B cell (primary cell): Measurements from ENCODE around the gene BRINP3. TPM values are rescaled to one million over a fixed set of nuclear protein-coding genes. Genes with fewer than 3 reads are reported as not detected.

Source experiments
- ATAC-seq: fragments of 200-7000 bp; cut with Tn5 transposase; one replicate; pipeline ENCODE4 v1.10.0; 2021; ENCODE audit warnings: low read depth, mild to moderate bottlenecking, moderate number of reproducible peaks, moderate library complexity
- CTCF ChIA-PET: fragments of 350-600 bp; sonication (Branson Sonifier 250); formaldehyde crosslinking; loops from one replicate; lab custom pipeline; 2021; ENCODE audit warnings: antibody characterized with exemption, inconsistent platforms; lab: Charles Lee
- POLR2A ChIA-PET: fragments of 350-600 bp; sonication (Branson Sonifier 250); formaldehyde crosslinking; loops from one replicate; lab custom pipeline; 2021; ENCODE audit warnings: antibody characterized with exemption; lab: Charles Lee
- DNase-seq: peaks from one replicate; pipeline ENCODE4 v3.0.0; 2013
- H2AFZ ChIP-seq: 2 replicates; pipeline ENCODE4 v1.6.1; 2012; ENCODE audit warnings: mild to moderate bottlenecking, low read depth, low read length; ENCODE audit not compliant: insufficient read depth, poor library complexity, severe bottlenecking
- H3K27ac ChIP-seq, 2 donors: 1 replicate in 1 of 2; 2 replicates in 1 of 2; pipeline ENCODE4 v1.5.1; 2012 to 2013; ENCODE audit warnings: low read length in 2 of 2, mild to moderate bottlenecking in 2 of 2, moderate library complexity in 1 of 2
- H3K27me3 ChIP-seq, 4 experiments: fragments of 200-600 bp in 1 of 4; sonication (generic) in 1 of 4; replicated peaks in 1 of 4; 1 replicate in 2 of 4; 2 replicates in 2 of 4; pipeline versions ENCODE4 v1.6.1 to v1.7.0; 2013 to 2016; ENCODE audit warnings: low read length in 3 of 4, mild to moderate bottlenecking in 2 of 4, mixed read lengths in 1 of 4, moderate library complexity in 1 of 4; ENCODE audit not compliant: insufficient read depth in 4 of 4, control insufficient read depth in 3 of 4; ENCODE audit errors: control extremely low read depth in 1 of 4
- H3K36me3 ChIP-seq, 2 experiments: replicated peaks in 1 of 2; 1 replicate in 1 of 2; 2 replicates in 1 of 2; pipeline versions ENCODE4 v1.6.1 to v1.7.1; 2013; ENCODE audit warnings: low read length in 1 of 2; ENCODE audit not compliant: insufficient read depth in 2 of 2, control insufficient read depth in 1 of 2; ENCODE audit errors: control extremely low read depth in 1 of 2, extremely low read depth in 1 of 2
- H3K4me1 ChIP-seq, 2 donors: fragments of 200-600 bp in 1 of 2; sonication (generic) in 1 of 2; 1 replicate in 1 of 2; 2 replicates in 1 of 2; pipeline versions ENCODE4 v1.5.1 to v1.6.1; 2013 to 2017; ENCODE audit warnings: low read length in 2 of 2; ENCODE audit not compliant: control insufficient read depth in 2 of 2, insufficient read depth in 2 of 2
- H3K4me2 ChIP-seq: replicated peaks from 2 replicates; pipeline ENCODE3; 2012; ENCODE audit warnings: mild to moderate bottlenecking, low read depth, low read length; ENCODE audit not compliant: poor library complexity, severe bottlenecking
- H3K4me3 ChIP-seq, 5 experiments: fragments of 200-600 bp in 1 of 5; sonication (generic) in 1 of 5; 1 replicate in 3 of 5; 2 replicates in 2 of 5; pipeline versions ENCODE4 v1.5.1 to v1.7.0; 2011 to 2016; ENCODE audit warnings: low read length in 4 of 5, mild to moderate bottlenecking in 4 of 5, low read depth in 2 of 5, control low read depth in 1 of 5, moderate library complexity in 1 of 5; ENCODE audit not compliant: insufficient read depth in 1 of 5; ENCODE audit errors: control extremely low read depth in 1 of 5, extremely low read depth in 1 of 5
- H3K79me2 ChIP-seq: fragments of 200-600 bp; sonication (generic); one replicate; pipeline ENCODE4 v1.6.0; 2016; ENCODE audit warnings: low read length; ENCODE audit not compliant: control insufficient read depth, insufficient read depth
- H3K9ac ChIP-seq: fragments of 200-600 bp; sonication (generic); 2 replicates; pipeline ENCODE4 v1.6.1; 2017; ENCODE audit warnings: mild to moderate bottlenecking, low read length, moderate library complexity
- H3K9me3 ChIP-seq, 3 donors: one replicate each; pipeline versions ENCODE4 v1.6.1 to v1.7.1; 2013; ENCODE audit warnings: low read length in 2 of 3; ENCODE audit not compliant: control insufficient read depth in 2 of 3, insufficient read depth in 1 of 3; ENCODE audit errors: control extremely low read depth in 1 of 3
- H4K20me1 ChIP-seq: 2 replicates; pipeline ENCODE4 v1.6.0; 2012; ENCODE audit warnings: mild to moderate bottlenecking, low read length; ENCODE audit not compliant: insufficient read depth, control insufficient read depth, poor library complexity, severe bottlenecking
- H3K27ac Mint-ChIP-seq: one replicate; pipeline ENCODE4 v1.8.0; 2021; ENCODE audit warnings: mixed read lengths
- H3K27me3 Mint-ChIP-seq: one replicate; pipeline ENCODE4 v1.8.0; 2021; ENCODE audit warnings: mixed read lengths
- H3K4me1 Mint-ChIP-seq: one replicate; pipeline ENCODE4 v1.8.0; 2021; ENCODE audit warnings: mixed read lengths
- H3K4me3 Mint-ChIP-seq: one replicate; pipeline ENCODE4 v1.8.0; 2021; ENCODE audit warnings: mixed read lengths
- H3K9me3 Mint-ChIP-seq: one replicate; pipeline ENCODE4 v1.8.0; 2022; ENCODE audit warnings: mixed read lengths; ENCODE audit not compliant: insufficient read depth
- EZH2 ChIP-seq: IDR thresholded peaks from 2 replicates; pipeline ENCODE4 v1.6.1; 2012; ENCODE audit warnings: borderline replicate concordance, low read depth, mild to moderate bottlenecking, moderate library complexity, low read length; ENCODE audit not compliant: insufficient read depth, poor library complexity, severe bottlenecking
- WGBS: methylation state at CpG from one replicate; pipeline ENCODE4 v1.1.5; 2013; ENCODE audit warnings: missing lambda C conversion rate; ENCODE audit not compliant: insufficient coverage; 5-methylcytosine and 5-hydroxymethylcytosine counted together
- intact Hi-C: fragments of 100-400 bp; cut with micrococcal nuclease; formaldehyde crosslinking; loops from one replicate; pipeline ENCODE4 v1.10.0; 2022
- polyA plus RNA-seq: library from polyadenylated mRNA; depleted of rRNA; stranded (reverse); fragments of >200 nt; gene quantifications from 2 replicates; pipeline ENCODE4 v1.2.3, GENCODE V29; 2012
- total RNA-seq, 2 donors: library from RNA; stranded (reverse); fragments of 120-200 nt in 1 of 2; gene quantifications; 1 replicate in 1 of 2; 2 replicates in 1 of 2; pipeline versions ENCODE4 v1.2.3 to v1.2.4, GENCODE V29; 2013 to 2022
- TF ChIP-seq, protein P1 (sequence below): fragments of 200-600 bp; IDR thresholded peaks from one replicate; pipeline ENCODE4 v1.8.0; 2022; ENCODE audit warnings: antibody characterized with exemption, mild to moderate bottlenecking

Gene BRINP3
- total and polyA plus RNA-seq, 2 donors (not counting 1 experiment from before 2014, with no cell fraction given) = not detected

DNA sequence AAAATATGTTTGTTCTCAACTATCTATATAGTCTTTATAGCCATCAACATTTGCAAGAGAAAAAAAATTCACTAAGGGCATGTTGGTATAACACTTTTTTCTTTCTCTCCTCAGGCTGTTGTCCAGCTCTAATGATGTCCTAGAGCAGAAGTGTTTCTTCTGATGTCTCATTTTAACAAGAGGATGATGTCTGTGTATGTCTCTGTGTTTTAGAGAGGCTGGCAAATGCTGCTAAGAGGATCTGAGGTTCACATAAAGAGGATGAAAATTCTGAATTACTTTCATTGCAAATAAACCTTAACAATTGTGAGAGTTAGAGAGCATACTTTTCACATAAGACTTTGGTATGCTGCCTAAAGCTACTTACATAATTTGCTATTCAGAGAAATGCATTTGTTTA lies 2.6 kb upstream of the BRINP3 start:
- Histone ChIP-seq H3K27ac (no peak overlapping the region), H3K4me3 (no peak overlapping the region), H3K4me2 (no peak overlapping the region), H2AFZ (no peak overlapping the region), H4K20me1 (no peaks in the 10 kb centered on the region), H3K9me3 (peaks cover 0 to 7% (median 0%) of the 10 kb centered on the region in 3 donors), H3K79me2 (no peaks in the 10 kb centered on the region), H3K9ac (no peak overlapping the region), H3K4me1 (peaks cover 0 to 3% of the 10 kb centered on the region in 2 donors), H3K27me3 (peaks cover 0 to 18% (median 4%) of the 10 kb centered on the region in 4 experiments), H3K36me3 (no peaks in the 10 kb centered on the region)
- Mint-ChIP-seq H3K27me3 (peaks cover 27% of the 10 kb centered on the region), H3K27ac (no peak overlapping the region), H3K4me3 (no peak overlapping the region), H3K9me3 (no peaks in the 10 kb centered on the region), H3K4me1 (peaks cover 15% of the 10 kb centered on the region)
- ATAC-seq (no peak), DNase-seq (no peak)
- no peak for TF ChIP-seq EZH2
- TF ChIP-seq, protein P1, sequence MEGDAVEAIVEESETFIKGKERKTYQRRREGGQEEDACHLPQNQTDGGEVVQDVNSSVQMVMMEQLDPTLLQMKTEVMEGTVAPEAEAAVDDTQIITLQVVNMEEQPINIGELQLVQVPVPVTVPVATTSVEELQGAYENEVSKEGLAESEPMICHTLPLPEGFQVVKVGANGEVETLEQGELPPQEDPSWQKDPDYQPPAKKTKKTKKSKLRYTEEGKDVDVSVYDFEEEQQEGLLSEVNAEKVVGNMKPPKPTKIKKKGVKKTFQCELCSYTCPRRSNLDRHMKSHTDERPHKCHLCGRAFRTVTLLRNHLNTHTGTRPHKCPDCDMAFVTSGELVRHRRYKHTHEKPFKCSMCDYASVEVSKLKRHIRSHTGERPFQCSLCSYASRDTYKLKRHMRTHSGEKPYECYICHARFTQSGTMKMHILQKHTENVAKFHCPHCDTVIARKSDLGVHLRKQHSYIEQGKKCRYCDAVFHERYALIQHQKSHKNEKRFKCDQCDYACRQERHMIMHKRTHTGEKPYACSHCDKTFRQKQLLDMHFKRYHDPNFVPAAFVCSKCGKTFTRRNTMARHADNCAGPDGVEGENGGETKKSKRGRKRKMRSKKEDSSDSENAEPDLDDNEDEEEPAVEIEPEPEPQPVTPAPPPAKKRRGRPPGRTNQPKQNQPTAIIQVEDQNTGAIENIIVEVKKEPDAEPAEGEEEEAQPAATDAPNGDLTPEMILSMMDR = no peak
- intact Hi-C loops = no loop called here
- ChIA-PET CTCF (no interaction called here), POLR2A (no interaction called here)

DNA sequence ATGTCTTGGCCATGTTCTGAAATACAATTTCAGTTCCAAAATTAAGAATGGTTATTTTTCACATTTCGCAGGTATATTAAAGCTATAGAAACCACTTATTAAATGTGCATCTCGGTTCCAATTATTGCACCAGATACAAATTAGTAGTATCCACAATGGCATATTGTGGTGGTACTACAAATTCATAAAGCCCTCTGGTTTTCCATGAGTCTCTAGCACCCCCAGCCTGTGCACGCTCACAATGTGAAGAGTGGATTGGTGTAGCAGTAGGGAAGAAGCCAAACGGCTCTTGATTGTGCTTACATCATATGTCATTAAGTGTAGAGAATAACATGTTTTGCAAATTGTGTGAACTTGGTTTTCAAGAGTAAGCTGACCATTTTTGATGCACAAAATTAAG lies 1.9 kb upstream of the BRINP3 start:
- Histone ChIP-seq H3K27ac (no peak overlapping the region), H3K9ac (no peak overlapping the region)
- intact Hi-C loops = no loop called here

More for the DNA sequence above, 1.9 kb upstream of the BRINP3 start:
- TF ChIP-seq, protein P1 = no peak
- TF ChIP-seq EZH2 = no peak
- no peak overlapping the region for H3K27ac Mint-ChIP-seq
- Histone ChIP-seq H4K20me1 (no peaks in the 10 kb centered on the region), H3K79me2 (no peaks in the 10 kb centered on the region), H3K4me3 (no peak overlapping the region), H3K4me1 (peaks cover 0 to 3% of the 10 kb centered on the region in 2 donors), H3K9me3 (peaks cover 0 to 8% (median 0%) of the 10 kb centered on the region in 3 donors), H2AFZ (no peak overlapping the region), H3K27me3 (peaks cover 0 to 24% (median 6%) of the 10 kb centered on the region in 4 experiments), H3K4me2 (no peak overlapping the region), H3K36me3 (no peaks in the 10 kb centered on the region)
- no peaks in the 10 kb centered on the region for H3K9me3 Mint-ChIP-seq
- 72% methylated on average over 2 of the region's 4 CpGs for WGBS
- peaks cover 29% of the 10 kb centered on the region for H3K27me3 Mint-ChIP-seq
- POLR2A ChIA-PET = no interaction called here
- no peak overlapping the region for H3K4me3 Mint-ChIP-seq
- CTCF ChIA-PET = no interaction called here
- DNase-seq (no peak), ATAC-seq (no peak)
- peaks cover 15% of the 10 kb centered on the region for H3K4me1 Mint-ChIP-seq
